ENCODE results near the gene MAP2.
A peak's percentile ranks its signal among the peaks of the same experiment; 100 is the strongest.

MAP2 gene

DNA sequence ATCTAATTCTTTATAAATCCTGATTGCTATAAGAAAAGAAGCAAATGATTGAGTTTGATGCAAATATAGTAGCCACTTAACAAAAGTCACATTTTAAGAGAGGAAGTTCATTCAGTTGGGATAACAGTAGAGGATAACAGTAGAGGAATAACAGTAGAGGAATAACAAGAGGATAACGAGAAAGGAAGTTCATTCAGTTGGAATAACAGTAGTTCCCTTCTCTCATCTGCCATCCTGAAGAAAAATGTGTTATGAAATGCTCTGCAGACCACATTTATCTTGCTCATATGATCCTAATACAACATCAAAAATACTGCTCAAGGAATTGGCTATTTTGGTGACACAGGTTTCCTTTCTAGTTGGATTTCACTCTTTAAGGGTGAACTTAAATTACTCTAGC lies 242.4 kb downstream of the MAP2 start:
- ATAC-seq (replicated peaks), result no peak
- Mint-ChIP-seq H3K27ac (no peak overlapping the region), H3K9me3 (no peaks in the 10 kb centered on the region), H3K4me1 (peaks cover 0 to 3% of the 10 kb centered on the region in 2 donors), H3K27me3 (no peaks in the 10 kb centered on the region), H3K4me3 (no peak overlapping the region), H3K36me3 (no peaks in the 10 kb centered on the region)
- DNase-seq, result no peak

DNA sequence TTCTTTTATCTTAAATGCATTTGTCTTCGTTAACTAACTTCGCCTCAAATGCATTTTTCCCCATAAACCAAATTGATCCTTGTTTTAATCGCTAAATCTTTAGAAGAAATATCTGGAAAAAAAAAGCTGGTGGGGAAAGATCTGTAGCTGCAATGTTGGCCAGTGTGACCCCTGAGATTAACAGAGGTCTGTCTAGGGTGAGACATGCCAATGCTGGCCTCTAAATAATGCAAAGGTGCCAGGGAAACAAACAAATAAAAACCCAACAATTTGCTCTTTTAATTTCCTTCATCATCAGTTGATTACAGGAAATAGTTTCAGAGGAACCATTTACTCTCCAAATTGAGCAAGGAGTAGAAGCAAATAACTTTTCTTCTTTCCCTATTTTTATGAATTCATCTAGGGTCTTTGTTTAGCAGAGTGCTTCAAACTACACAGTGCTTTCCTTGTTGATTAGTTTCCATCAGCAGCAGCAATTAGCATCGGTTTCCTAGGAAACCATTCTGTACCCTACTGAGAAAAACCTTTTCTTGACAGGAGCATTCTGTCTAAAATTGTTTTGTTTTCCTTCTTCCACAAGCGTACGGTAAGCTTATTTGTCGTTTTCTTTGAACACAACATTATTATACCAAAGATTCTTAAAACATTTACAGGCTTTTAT lies 247.3 kb downstream of the MAP2 start:
- no peaks in the 10 kb centered on the region for H3K27me3 Mint-ChIP-seq
- ATAC-seq (replicated peaks) (no peak), DNase-seq (no peak)
- H3K27ac Mint-ChIP-seq, result no peak overlapping the region
- peaks cover 0 to 2% of the 10 kb centered on the region in 2 donors for H3K9me3 Mint-ChIP-seq
- H3K4me3 Mint-ChIP-seq, result no peak overlapping the region
- no peaks in the 10 kb centered on the region for H3K4me1 Mint-ChIP-seq
- H3K36me3 Mint-ChIP-seq, result no peaks in the 10 kb centered on the region

DNA sequence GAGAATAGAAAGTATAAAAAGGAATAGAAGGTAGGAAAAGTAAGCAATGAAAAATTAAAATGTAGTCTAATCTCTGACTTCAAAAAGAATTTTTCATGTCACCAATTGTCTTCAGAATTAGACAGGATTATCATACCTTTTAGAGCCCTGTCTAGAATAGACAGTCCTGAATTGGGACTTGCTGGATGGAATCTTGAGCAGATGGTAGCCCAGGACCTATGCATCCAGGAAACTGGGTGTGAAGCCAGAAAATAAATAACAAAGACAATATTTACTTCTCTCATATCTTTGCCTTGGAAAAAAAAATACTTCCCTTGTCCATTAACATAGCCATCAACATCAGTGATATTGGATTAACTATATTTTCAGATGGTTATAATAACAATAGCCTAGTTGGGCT lies 250.0 kb downstream of the MAP2 start:
- DNase-seq, result no peak
- H3K4me3 Mint-ChIP-seq, result no peak overlapping the region
- H3K27ac Mint-ChIP-seq, result no peak overlapping the region
- H3K4me1 Mint-ChIP-seq, result no peaks in the 10 kb centered on the region
- H3K27me3 Mint-ChIP-seq, result no peaks in the 10 kb centered on the region
- no peaks in the 10 kb centered on the region for H3K36me3 Mint-ChIP-seq
- H3K9me3 Mint-ChIP-seq, result peaks cover 0 to 2% of the 10 kb centered on the region in 2 donors
- ATAC-seq (replicated peaks), result no peak

- no peak overlapping the region for H3K4me3 Mint-ChIP-seq
- ATAC-seq (replicated peaks) (no peak), DNase-seq (no peak)
- no peaks in the 10 kb centered on the region for H3K27me3 Mint-ChIP-seq
- H3K4me1 Mint-ChIP-seq, result no peaks in the 10 kb centered on the region
- H3K27ac Mint-ChIP-seq, result no peak overlapping the region
- no peaks in the 10 kb centered on the region for H3K36me3 Mint-ChIP-seq
- H3K9me3 Mint-ChIP-seq, result peaks cover 0 to 2% of the 10 kb centered on the region in 2 donors
These were observed 256.7 kb downstream of the MAP2 start for GRCh38 chr2:209680596-209680995.

DNA sequence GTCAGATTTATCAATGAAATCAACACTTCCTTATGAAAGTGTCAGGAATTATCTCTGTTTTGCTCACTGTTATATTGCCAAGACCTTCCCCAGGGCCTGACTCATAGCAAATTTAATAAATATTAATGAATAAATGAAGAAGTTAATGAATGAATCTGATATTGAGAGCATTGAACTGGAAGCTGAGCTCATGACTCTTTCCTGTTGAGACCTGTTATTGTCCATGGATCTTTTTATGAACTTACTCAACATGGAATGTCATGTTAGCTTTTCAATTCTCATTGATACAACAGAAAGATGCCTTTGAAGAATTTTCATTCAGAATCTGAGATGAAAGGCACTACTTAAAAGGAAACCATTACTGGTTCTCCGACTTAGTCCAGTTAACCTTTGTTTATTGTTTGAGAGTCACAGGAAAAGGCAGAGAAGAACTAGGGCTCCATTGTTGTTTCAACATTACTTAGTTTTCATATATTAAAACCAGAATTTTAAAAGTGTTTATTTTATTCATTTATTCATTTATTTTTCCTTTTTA lies 257.4 kb downstream of the MAP2 start:
- H3K9me3 Mint-ChIP-seq, result no peaks in the 10 kb centered on the region
- no peaks in the 10 kb centered on the region for H3K36me3 Mint-ChIP-seq
- DNase-seq, result no peak
- no peak overlapping the region for H3K27ac Mint-ChIP-seq
- H3K4me3 Mint-ChIP-seq, result no peak overlapping the region
- no peaks in the 10 kb centered on the region for H3K4me1 Mint-ChIP-seq
- H3K27me3 Mint-ChIP-seq, result no peaks in the 10 kb centered on the region
- ATAC-seq (replicated peaks), result no peak

DNA sequence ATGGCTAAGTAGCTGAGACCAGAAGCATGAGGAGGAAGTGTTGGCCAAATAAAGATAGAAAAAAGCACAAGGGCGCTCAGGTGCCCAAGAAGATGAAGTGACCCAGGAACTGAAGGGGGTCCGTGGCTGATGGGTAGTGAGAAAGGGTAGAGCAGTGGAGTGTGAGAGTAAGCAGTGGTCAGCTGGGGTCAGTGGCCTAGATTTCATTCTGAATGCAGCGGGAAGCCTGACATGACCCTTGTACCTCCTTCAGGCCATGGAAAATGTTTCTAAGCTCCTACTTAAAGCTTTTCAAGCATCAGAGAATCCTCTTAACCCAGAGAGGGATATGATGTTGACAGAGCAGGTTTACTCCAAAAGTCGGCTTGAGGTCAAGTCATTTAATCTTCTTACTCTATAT lies 258.8 kb downstream of the MAP2 start:
- Mint-ChIP-seq H3K9me3 (no peaks in the 10 kb centered on the region), H3K27me3 (no peaks in the 10 kb centered on the region), H3K4me1 (no peaks in the 10 kb centered on the region), H3K4me3 (no peak overlapping the region), H3K36me3 (no peaks in the 10 kb centered on the region), H3K27ac (no peak overlapping the region)
- DNase-seq, result no peak
- ATAC-seq (replicated peaks), result no peak

GRCh38 chr2:209685340-209685739 lies 261.5 kb downstream of the MAP2 start:
- Mint-ChIP-seq H3K27ac (no peak overlapping the region), H3K36me3 (peaks cover 0 to 2% of the 10 kb centered on the region in 2 donors), H3K27me3 (no peaks in the 10 kb centered on the region), H3K4me3 (no peak overlapping the region), H3K9me3 (no peaks in the 10 kb centered on the region), H3K4me1 (no peaks in the 10 kb centered on the region)
- ATAC-seq (replicated peaks) (no peak), DNase-seq (no peak)

DNA sequence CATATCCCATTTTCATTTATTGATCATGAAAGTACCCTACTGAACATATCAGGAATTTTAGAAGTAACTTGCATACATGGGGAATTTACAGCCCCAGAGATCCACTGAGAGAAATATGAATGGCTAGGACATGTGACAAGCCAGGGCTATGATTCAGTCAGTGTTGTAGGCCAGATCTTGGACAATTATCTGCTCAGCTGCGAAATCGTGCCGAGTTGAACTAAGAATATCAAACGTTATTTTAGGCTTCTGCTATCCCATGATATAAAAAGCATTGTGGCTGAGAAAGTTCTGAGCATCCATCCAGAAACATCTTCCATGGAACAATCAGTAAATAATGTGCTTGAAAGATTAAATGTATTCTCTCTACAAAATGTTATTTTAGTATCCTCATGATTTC lies 262.1 kb downstream of the MAP2 start:
- H3K27me3 Mint-ChIP-seq, result no peaks in the 10 kb centered on the region
- H3K9me3 Mint-ChIP-seq, result no peaks in the 10 kb centered on the region
- H3K4me1 Mint-ChIP-seq, result no peaks in the 10 kb centered on the region
- H3K27ac Mint-ChIP-seq, result no peak overlapping the region
- H3K36me3 Mint-ChIP-seq, result peaks cover 0 to 2% of the 10 kb centered on the region in 2 donors
- DNase-seq, result no peak
- no peak for ATAC-seq (replicated peaks)
- no peak overlapping the region for H3K4me3 Mint-ChIP-seq

DNA sequence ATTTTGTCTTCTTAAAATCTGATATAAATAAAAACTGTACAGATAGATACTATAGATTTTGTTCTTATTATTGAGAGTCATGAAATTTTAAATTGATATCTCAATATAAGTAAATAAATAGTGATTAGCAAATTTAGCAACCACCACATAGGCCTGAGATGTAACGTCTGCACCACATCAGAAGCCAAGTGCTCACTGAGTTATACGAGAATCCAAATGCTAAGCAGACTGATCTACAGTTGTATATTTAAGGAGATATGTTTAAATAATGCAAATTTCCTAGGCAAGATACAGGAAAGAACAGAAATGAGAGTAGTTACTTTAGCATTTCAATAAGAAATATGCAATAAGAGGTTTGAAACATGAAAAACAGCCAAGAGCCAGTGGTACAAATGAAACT lies 262.6 kb downstream of the MAP2 start:
- ATAC-seq (replicated peaks) (no peak), DNase-seq (no peak)
- H3K27me3 Mint-ChIP-seq, result no peaks in the 10 kb centered on the region
- H3K9me3 Mint-ChIP-seq, result no peaks in the 10 kb centered on the region
- H3K4me1 Mint-ChIP-seq, result no peaks in the 10 kb centered on the region
- no peak overlapping the region for H3K4me3 Mint-ChIP-seq
- no peak overlapping the region for H3K27ac Mint-ChIP-seq
- peaks cover 0 to 2% of the 10 kb centered on the region in 2 donors for H3K36me3 Mint-ChIP-seq

- H3K27ac Mint-ChIP-seq, result no peak overlapping the region
- no peaks in the 10 kb centered on the region for H3K4me1 Mint-ChIP-seq
- DNase-seq, result no peak
- no peaks in the 10 kb centered on the region for H3K9me3 Mint-ChIP-seq
- no peak overlapping the region for H3K4me3 Mint-ChIP-seq
- H3K36me3 Mint-ChIP-seq, result peaks cover 0 to 2% of the 10 kb centered on the region in 2 donors
- no peaks in the 10 kb centered on the region for H3K27me3 Mint-ChIP-seq
- no peak for ATAC-seq (replicated peaks)
These were observed 263.6 kb downstream of the MAP2 start for GRCh38 chr2:209687323-209687969.

GRCh38 chr2:209688385-209688784 lies 264.5 kb downstream of the MAP2 start:
- Mint-ChIP-seq H3K27me3 (no peaks in the 10 kb centered on the region), H3K4me3 (no peak overlapping the region), H3K9me3 (no peaks in the 10 kb centered on the region), H3K36me3 (peaks cover 0 to 2% of the 10 kb centered on the region in 2 donors), H3K4me1 (no peaks in the 10 kb centered on the region), H3K27ac (no peak overlapping the region)
- no peak for DNase-seq
- no peak for ATAC-seq (replicated peaks)

DNA sequence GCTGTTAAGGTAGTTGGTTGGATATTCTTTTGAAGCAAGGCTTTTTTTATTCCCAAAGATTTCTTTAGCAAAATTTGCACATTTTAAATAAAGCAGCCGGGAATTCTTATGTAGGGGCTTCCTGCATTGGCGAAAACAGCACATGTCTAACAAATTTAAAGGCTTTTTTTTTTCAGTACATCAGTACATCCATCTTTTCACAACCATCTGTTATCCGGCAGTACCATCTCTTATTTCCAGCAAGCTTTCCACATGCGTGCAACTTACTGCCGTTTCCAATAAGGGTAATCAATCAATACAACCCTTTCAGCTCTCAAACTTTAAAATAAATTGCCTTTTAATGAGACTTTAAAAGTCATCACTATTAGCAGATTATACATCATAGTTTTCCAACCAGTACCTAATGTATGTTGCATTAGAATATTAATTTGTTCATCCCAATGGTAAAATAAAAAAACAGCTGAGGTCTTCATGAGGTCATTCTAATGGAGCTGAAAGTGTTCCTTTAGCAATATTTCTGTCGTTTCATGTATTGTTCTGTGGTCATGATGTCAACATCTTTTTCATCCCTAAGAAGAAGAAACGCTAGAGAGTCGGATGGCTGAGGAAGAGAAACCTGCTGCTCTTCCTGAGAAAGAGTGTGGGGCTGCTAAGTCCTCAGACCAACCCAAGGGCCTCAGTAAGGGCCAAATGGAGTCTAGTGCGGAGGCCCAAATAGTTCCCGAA lies 266.3 kb downstream of the MAP2 start:
- H3K4me1 Mint-ChIP-seq, result peaks cover 0 to 2% of the 10 kb centered on the region in 2 donors
- DNase-seq (no peak), ATAC-seq (replicated peaks) (no peak)
- H3K36me3 Mint-ChIP-seq, result peaks cover 0 to 2% of the 10 kb centered on the region in 2 donors
- no peak overlapping the region for H3K4me3 Mint-ChIP-seq
- no peak overlapping the region for H3K27ac Mint-ChIP-seq
- peaks cover 0 to 6% of the 10 kb centered on the region in 2 donors for H3K27me3 Mint-ChIP-seq
- no peaks in the 10 kb centered on the region for H3K9me3 Mint-ChIP-seq

GRCh38 chr2:209694748-209695147 lies 270.9 kb downstream of the MAP2 start:
- no peaks in the 10 kb centered on the region for H3K9me3 Mint-ChIP-seq

DNA sequence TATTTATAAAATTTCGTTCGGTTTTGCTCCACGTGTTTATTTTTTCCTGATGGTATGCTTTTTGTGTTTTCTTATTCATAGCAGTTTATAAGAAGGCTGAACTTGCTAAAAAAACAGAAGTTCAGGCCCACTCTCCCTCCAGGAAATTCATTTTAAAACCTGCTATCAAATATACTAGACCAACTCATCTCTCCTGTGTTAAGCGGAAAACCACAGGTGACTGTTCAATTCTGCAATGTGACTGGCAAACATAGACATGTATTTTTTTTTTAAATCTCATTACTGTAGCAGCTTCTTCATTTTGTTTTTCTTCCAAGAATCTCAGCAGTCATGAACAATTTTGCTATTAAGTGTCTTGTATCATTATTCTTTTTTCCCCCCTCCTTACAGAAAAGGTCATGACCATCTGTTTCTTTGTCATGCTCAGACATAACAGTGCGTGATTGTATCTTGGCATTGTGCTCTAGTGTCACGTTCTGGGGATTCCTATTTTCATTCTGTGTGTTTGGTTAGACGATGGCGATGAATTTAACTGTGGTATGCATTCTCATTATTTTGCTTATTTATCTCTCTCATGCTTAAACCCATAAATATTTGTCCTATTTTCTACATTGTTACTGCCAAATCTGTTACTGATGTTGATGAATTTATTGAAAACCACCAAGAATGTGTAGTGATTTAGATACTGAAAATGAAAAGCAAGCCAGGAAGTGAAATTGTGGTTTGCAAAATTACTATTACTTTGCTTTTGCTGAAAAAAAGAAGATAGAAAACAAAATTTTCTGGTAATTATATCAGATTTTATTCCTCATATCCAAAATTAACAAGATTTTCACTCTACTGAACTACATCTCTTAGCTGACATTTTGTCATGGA lies 273.2 kb downstream of the MAP2 start:
- no peaks in the 10 kb centered on the region for H3K36me3 Mint-ChIP-seq
- H3K27ac Mint-ChIP-seq, result peak overlapping the region; percentile 20
- H3K4me1 Mint-ChIP-seq, result peaks cover 8 to 13% of the 10 kb centered on the region in 2 donors
- peaks cover 0 to 6% of the 10 kb centered on the region in 2 donors for H3K27me3 Mint-ChIP-seq
- no peak for DNase-seq
- no peak overlapping the region for H3K4me3 Mint-ChIP-seq
- ATAC-seq (replicated peaks), result peak; percentile 58 to 65
- H3K9me3 Mint-ChIP-seq, result no peaks in the 10 kb centered on the region

More at GRCh38 chr2:209694748-209695147, 270.9 kb downstream of the MAP2 start:
- ATAC-seq (replicated peaks) (no peak), DNase-seq (no peak)
- Mint-ChIP-seq H3K4me1 (peaks cover 8 to 13% of the 10 kb centered on the region in 2 donors), H3K36me3 (peaks cover 0 to 2% of the 10 kb centered on the region in 2 donors), H3K4me3 (no peak overlapping the region), H3K27me3 (peaks cover 0 to 6% of the 10 kb centered on the region in 2 donors), H3K27ac (no peak overlapping the region)
